Measurements from ENCODE around the gene STS.

STS gene

DNA sequence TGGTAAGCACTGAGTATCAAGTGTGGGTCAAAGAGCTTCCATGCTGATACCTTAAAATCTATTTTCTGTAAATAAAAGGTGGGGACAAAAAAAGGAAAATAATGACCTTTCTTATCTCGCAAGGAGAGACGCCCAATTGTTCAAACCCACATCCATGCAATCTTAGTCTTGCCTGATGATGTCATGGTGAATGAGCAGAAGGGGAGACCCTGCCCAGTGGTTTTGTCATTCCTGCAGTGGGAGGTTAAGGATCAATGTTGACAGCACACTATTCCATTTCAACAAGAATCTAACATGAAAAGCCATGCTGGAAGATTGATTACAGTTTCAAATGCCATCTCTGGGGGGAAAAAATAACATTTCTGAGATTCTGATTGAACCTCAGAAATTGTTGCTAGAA is 41.2 kb downstream of the STS start:
- DNase-seq (ENCODE audit: low spot score), result no peak

- DNase-seq (ENCODE audit: low spot score), result no peak
Observed at GRCh38 chrX:7190157-7190556, 42.6 kb downstream of the STS start.

GRCh38 chrX:7191681-7192110 is 44.2 kb downstream of the STS start:
- DNase-seq (ENCODE audit: low spot score), result no peak

GRCh38 chrX:7192871-7193270 is 45.4 kb downstream of the STS start:
- DNase-seq (ENCODE audit: low spot score), result no peak

- no peak for DNase-seq (ENCODE audit: low spot score)
Observed at GRCh38 chrX:7194606-7195005, 47.1 kb downstream of the STS start.

Data from AG20443 (cell line).